Osteocyte (in vitro differentiated cells): ENCODE measurements around the gene PAPSS2. TPM values are rescaled to one million over a fixed set of nuclear protein-coding genes. Genes with fewer than 3 reads are reported as not detected.

Source experiments
- DNase-seq: peaks from one replicate; pipeline ENCODE4 v3.0.0; 2021; ENCODE audit warnings: mixed read lengths; ENCODE audit not compliant: unreplicated experiment; ENCODE audit errors: extremely low spot score
- H3K27ac Mint-ChIP-seq: one replicate; pipeline ENCODE4 v1.8.0; 2021; ENCODE audit warnings: mild to moderate bottlenecking, mixed read lengths; ENCODE audit not compliant: unreplicated experiment
- H3K27me3 Mint-ChIP-seq: one replicate; pipeline ENCODE4 v1.8.0; 2021; ENCODE audit warnings: mixed read lengths; ENCODE audit not compliant: unreplicated experiment
- H3K36me3 Mint-ChIP-seq: one replicate; pipeline ENCODE4 v1.8.0; 2021; ENCODE audit warnings: mixed read lengths; ENCODE audit not compliant: unreplicated experiment
- H3K4me1 Mint-ChIP-seq: one replicate; pipeline ENCODE4 v1.8.0; 2021; ENCODE audit warnings: mixed read lengths; ENCODE audit not compliant: unreplicated experiment
- H3K4me3 Mint-ChIP-seq: one replicate; pipeline ENCODE4 v1.8.0; 2021; ENCODE audit warnings: mild to moderate bottlenecking, moderate library complexity, mixed read lengths; ENCODE audit not compliant: unreplicated experiment
- H3K9me3 Mint-ChIP-seq: one replicate; pipeline ENCODE4 v1.8.0; 2021; ENCODE audit warnings: mixed read lengths; ENCODE audit not compliant: unreplicated experiment
- CTCF ChIP-seq: fragments of 200-600 bp; sonication (generic); IDR thresholded peaks from 2 replicates; pipeline ENCODE4 v1.5.0; 2021; ENCODE audit warnings: antibody characterized with exemption, mild to moderate bottlenecking, moderate library complexity
- total RNA-seq: library from RNA; stranded (reverse); gene quantifications from 2 replicates; pipeline ENCODE4 v1.2.1, GENCODE V29; 2021

The PAPSS2 gene
- total RNA-seq, 1 donor from 2014 or later = 18.5 TPM

DNA sequence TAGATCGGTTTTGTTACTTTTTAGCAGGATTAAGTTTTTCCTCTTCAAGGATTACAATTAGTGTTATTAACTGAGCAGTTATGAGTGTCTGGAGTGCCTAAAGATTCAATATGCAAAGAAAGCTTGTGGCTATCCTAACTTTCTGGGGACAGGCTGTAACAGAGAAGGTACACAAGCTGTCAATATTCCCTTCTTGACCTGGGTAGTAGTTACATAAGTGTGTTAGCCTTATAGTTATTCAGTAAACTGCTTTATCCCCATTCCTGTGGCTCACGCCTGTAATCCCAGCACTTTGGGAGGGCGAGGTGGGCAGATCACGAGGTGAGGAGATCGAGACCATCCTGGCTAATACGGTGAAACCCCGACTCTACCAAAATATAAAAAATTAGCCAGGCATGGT lies 126.7 kb downstream of the PAPSS2 start:
- TF ChIP-seq CTCF = no peak
- no peaks in the 10 kb centered on the region for H3K27me3 Mint-ChIP-seq
- H3K9me3 Mint-ChIP-seq = no peaks in the 10 kb centered on the region
- no peak for DNase-seq
- H3K36me3 Mint-ChIP-seq = peaks cover 53% of the 10 kb centered on the region
- H3K4me1 Mint-ChIP-seq = peaks cover 9% of the 10 kb centered on the region
- H3K27ac Mint-ChIP-seq = no peak overlapping the region
- no peak overlapping the region for H3K4me3 Mint-ChIP-seq

GRCh38 chr10:87790185-87790584 lies 130.5 kb downstream of the PAPSS2 start:
- Mint-ChIP-seq H3K9me3 (no peaks in the 10 kb centered on the region), H3K36me3 (peaks cover 32% of the 10 kb centered on the region), H3K4me1 (peaks cover 6% of the 10 kb centered on the region), H3K27me3 (no peaks in the 10 kb centered on the region), H3K4me3 (no peak overlapping the region), H3K27ac (no peak overlapping the region)
- no peak for DNase-seq
- no peak for TF ChIP-seq CTCF

GRCh38 chr10:87794285-87794684 lies 134.6 kb downstream of the PAPSS2 start:
- H3K27me3 Mint-ChIP-seq = no peaks in the 10 kb centered on the region

More at GRCh38 chr10:87794285-87794684, 134.6 kb downstream of the PAPSS2 start:
- Mint-ChIP-seq H3K36me3 (peaks cover 28% of the 10 kb centered on the region), H3K9me3 (no peaks in the 10 kb centered on the region), H3K4me1 (peaks cover 4% of the 10 kb centered on the region), H3K27ac (no peak overlapping the region), H3K4me3 (no peak overlapping the region)
- no peak for DNase-seq
- TF ChIP-seq CTCF = no peak

Other genes starting within 250 kb of the PAPSS2 start
- gene MINPP1, start 155.0 kb upstream of the PAPSS2 start, total RNA-seq = 22.9 and 24.9 TPM in 2 replicates
- gene ATAD1, start 158.3 kb downstream of the PAPSS2 start, total RNA-seq = 61.1 and 63.2 TPM in 2 replicates
- 0.39 and 0.46 TPM in 2 replicates for gene KLLN, start 203.7 kb downstream of the PAPSS2 start, total RNA-seq
- 67.6 and 69.3 TPM in 2 replicates for gene PTEN, start 203.7 kb downstream of the PAPSS2 start, total RNA-seq